ENCODE data around the gene OR6N2. TPM values are rescaled to one million over a fixed set of nuclear protein-coding genes. Genes with fewer than 3 reads are reported as not detected.

Gene OR6N2
- total RNA-seq, 1 donor from 2014 or later: not detected

DNA sequence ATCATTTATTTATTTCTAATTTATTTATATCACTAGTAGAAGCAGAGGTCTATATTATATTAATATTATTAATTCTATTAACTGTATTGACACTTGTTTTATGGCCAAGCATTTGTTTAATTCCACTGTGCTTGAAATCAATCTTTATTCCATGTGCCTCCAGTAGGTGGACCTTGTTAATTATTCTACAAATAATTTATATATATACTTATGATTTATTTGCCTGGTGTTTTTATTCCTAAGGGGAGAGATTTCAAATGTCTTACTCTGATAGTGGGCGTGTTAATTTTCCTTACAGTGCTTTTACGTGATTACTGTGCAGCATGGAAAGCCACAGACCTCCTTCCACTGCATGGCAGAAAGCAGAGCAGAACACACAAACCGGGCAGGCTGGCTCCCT is 17.5 kb upstream of the OR6N2 start:
- Histone ChIP-seq H3K4me3 (ENCODE audit: low read depth, low read length) (no peak overlapping the region), H3K27me3 (ENCODE audit: control insufficient read depth, insufficient read depth, low read length) (no peaks in the 10 kb centered on the region), H3K36me3 (ENCODE audit: control insufficient read depth, insufficient read depth, low read length) (no peaks in the 10 kb centered on the region)
- no peak for DNase-seq (ENCODE audit: low read depth)
- no peak for TF ChIP-seq CTCF (IDR thresholded peaks at IDR 0.05; ENCODE audit: insufficient read depth, low read length, poor library complexity, severe bottlenecking)

DNA sequence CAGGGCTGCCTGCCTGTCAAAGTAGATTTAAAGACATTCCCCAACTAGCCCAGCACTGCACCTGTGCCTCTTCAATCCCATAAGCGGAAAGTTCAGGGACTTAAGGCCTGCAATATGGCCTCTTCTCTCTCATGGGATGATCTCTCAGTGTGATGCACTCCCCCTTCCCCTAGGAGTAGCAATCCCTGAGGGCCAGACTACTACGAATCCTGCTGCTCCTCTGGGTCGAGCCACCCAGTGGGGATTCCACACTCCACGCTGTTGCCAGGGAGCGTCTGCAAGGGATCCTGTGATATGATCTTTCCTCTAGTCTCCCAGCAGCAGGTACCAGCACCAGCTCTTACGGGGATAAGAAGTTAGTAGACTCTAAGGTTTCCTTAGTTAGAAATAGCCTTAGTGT is 13.2 kb upstream of the OR6N2 start:
- Histone ChIP-seq H3K36me3 (ENCODE audit: control insufficient read depth, insufficient read depth, low read length) (no peaks in the 10 kb centered on the region), H3K27me3 (ENCODE audit: control insufficient read depth, insufficient read depth, low read length) (no peaks in the 10 kb centered on the region), H3K4me3 (ENCODE audit: low read depth, low read length) (no peak overlapping the region)
- TF ChIP-seq CTCF (IDR thresholded peaks at IDR 0.05; ENCODE audit: insufficient read depth, low read length, poor library complexity, severe bottlenecking): no peak
- no peak for DNase-seq (ENCODE audit: low read depth)

- DNase-seq (ENCODE audit: low read depth): no peak
- TF ChIP-seq CTCF (IDR thresholded peaks at IDR 0.05; ENCODE audit: insufficient read depth, low read length, poor library complexity, severe bottlenecking): peak; percentile 23
- no peaks in the 10 kb centered on the region for H3K27me3 ChIP-seq (ENCODE audit: control insufficient read depth, insufficient read depth, low read length)
- H3K4me3 ChIP-seq (ENCODE audit: low read depth, low read length): no peak overlapping the region
- H3K36me3 ChIP-seq (ENCODE audit: control insufficient read depth, insufficient read depth, low read length): no peaks in the 10 kb centered on the region
Measured at GRCh38 chr1:158793604-158794003, 12.6 kb upstream of the OR6N2 start.

- H3K4me3 ChIP-seq (ENCODE audit: low read depth, low read length): no peak within 1 kb of the TSS
- no peaks in the 10 kb centered on the region for H3K27me3 ChIP-seq (ENCODE audit: control insufficient read depth, insufficient read depth, low read length)
- DNase-seq (ENCODE audit: low read depth): no peak
- no peak for TF ChIP-seq CTCF (IDR thresholded peaks at IDR 0.05; ENCODE audit: insufficient read depth, low read length, poor library complexity, severe bottlenecking)
- no peaks in the 10 kb centered on the region for H3K36me3 ChIP-seq (ENCODE audit: control insufficient read depth, insufficient read depth, low read length)
Measured at GRCh38 chr1:158771950-158772866, 8.8 kb downstream of the OR6N2 start, which contains the start of gene OR6N1. OR6N1 (minus strand) TSS chr1:158772195; CDS start chr1:158766682, 5,513 bp downstream.

- Histone ChIP-seq H3K36me3 (ENCODE audit: control insufficient read depth, insufficient read depth, low read length) (no peaks in the 10 kb centered on the region), H3K4me3 (ENCODE audit: low read depth, low read length) (no peak within 1 kb of the TSS), H3K27me3 (ENCODE audit: control insufficient read depth, insufficient read depth, low read length) (no peaks in the 10 kb centered on the region)
- no peak for DNase-seq (ENCODE audit: low read depth)
- TF ChIP-seq CTCF (IDR thresholded peaks at IDR 0.05; ENCODE audit: insufficient read depth, low read length, poor library complexity, severe bottlenecking): no peak
Measured at GRCh38 chr1:158754420-158754819, 26.6 kb downstream of the OR6N2 start, which contains the start of gene OR6K6. OR6K6 (plus strand) TSS chr1:158754720; CDS start chr1:158754888, 168 bp downstream.

Measured in kidney epithelial cell (primary cell).